PC-3 (cell line): ENCODE measurements around the gene OVCH1. TPM values are rescaled to one million over a fixed set of nuclear protein-coding genes. Genes with fewer than 3 reads are reported as not detected.

Experiments
- ATAC-seq: fragments of 200-7000 bp; cut with Tn5 transposase; 2 replicates; pipeline ENCODE4 v1.9.1; 2020; ENCODE audit warnings: mild to moderate bottlenecking, moderate library complexity
- BruUV-seq: library from RNA; stranded (reverse); fragments of 400-500 nt; replicated peaks from 2 replicates; lab custom pipeline; 2021; lab: Mats Ljungman, UMichigan
- CTCF ChIA-PET: fragments of 300-600 bp; sonication (Branson Sonifier 250); formaldehyde crosslinking; loops from one replicate; lab custom pipeline; 2022; ENCODE audit warnings: antibody characterized with exemption; lab: Charles Lee
- POLR2A ChIA-PET: fragments of 300-600 bp; sonication (Branson Sonifier 250); formaldehyde crosslinking; loops from one replicate; lab custom pipeline; 2022; ENCODE audit warnings: antibody characterized with exemption; ENCODE audit not compliant: unreplicated experiment; lab: Charles Lee
- DNase-seq: peaks from one replicate; pipeline ENCODE4 v3.0.0-alpha.2; 2015
- H2AFZ ChIP-seq: fragments of 300-600 bp; sonication (generic); 2 replicates; pipeline ENCODE4 v1.6.0; 2016; ENCODE audit warnings: antibody characterized with exemption, low read length
- H3F3A ChIP-seq: fragments of 300-600 bp; sonication (generic); one replicate; pipeline ENCODE4 v1.6.0; 2017; ENCODE audit warnings: antibody characterized with exemption, low read length, control low read depth, mild to moderate bottlenecking; ENCODE audit not compliant: unreplicated experiment
- H3K27ac ChIP-seq: fragments of 300-600 bp; sonication (generic); 2 replicates; pipeline ENCODE4 v1.5.1; 2016; ENCODE audit warnings: mild to moderate bottlenecking, low read length
- H3K27me3 ChIP-seq: fragments of 300-600 bp; sonication (generic); 2 replicates; pipeline ENCODE4 v1.6.1; 2016; ENCODE audit warnings: low read length, mixed read lengths
- H3K36me3 ChIP-seq: fragments of 300-600 bp; sonication (generic); 2 replicates; pipeline ENCODE4 v1.6.1; 2016; ENCODE audit warnings: low read depth, mixed run types, low read length, mixed read lengths
- H3K4me1 ChIP-seq: fragments of 300-600 bp; sonication (generic); 2 replicates; pipeline ENCODE4 v1.5.1; 2016; ENCODE audit warnings: low read length; ENCODE audit not compliant: insufficient read depth
- H3K4me2 ChIP-seq: fragments of 300-600 bp; sonication (generic); 2 replicates; pipeline ENCODE4 v1.6.0; 2016; ENCODE audit warnings: low read length
- H3K4me3 ChIP-seq: fragments of 300-600 bp; sonication (generic); 2 replicates; pipeline ENCODE4 v1.5.1; 2016; ENCODE audit warnings: mild to moderate bottlenecking, low read length, mixed read lengths
- H3K79me2 ChIP-seq: fragments of 300-600 bp; sonication (generic); 2 replicates; pipeline ENCODE4 v1.6.1; 2017; ENCODE audit warnings: low read length, mixed read lengths
- H3K9ac ChIP-seq: fragments of 300-600 bp; sonication (generic); 2 replicates; pipeline ENCODE4 v1.6.0; 2016; ENCODE audit warnings: mild to moderate bottlenecking, low read length
- H3K9me2 ChIP-seq: fragments of 300-600 bp; sonication (generic); replicated peaks from 2 replicates; pipeline ENCODE4 v1.6.1; 2016; ENCODE audit warnings: mixed run types, low read length, mixed read lengths
- H3K9me3 ChIP-seq: fragments of 300-600 bp; sonication (generic); 2 replicates; pipeline ENCODE4 v1.6.1; 2016; ENCODE audit warnings: low read length, mixed read lengths
- H4K20me1 ChIP-seq: fragments of 300-600 bp; sonication (generic); 2 replicates; pipeline ENCODE4 v1.6.1; 2016; ENCODE audit warnings: low read length, mixed read lengths
- EZH2 ChIP-seq: fragments of 300-600 bp; sonication (generic); IDR thresholded peaks from one replicate; pipeline ENCODE4 v1.6.1; 2017; ENCODE audit warnings: antibody characterized with exemption, mild to moderate bottlenecking, low read length; ENCODE audit not compliant: unreplicated experiment
- EZH2phosphoT487 ChIP-seq: fragments of 300-600 bp; sonication (generic); IDR thresholded peaks from 2 replicates; pipeline ENCODE4 v1.6.1; 2018; ENCODE audit warnings: mild to moderate bottlenecking, antibody characterized with exemption, low read length, borderline replicate concordance
- intact Hi-C: fragments of 100-400 bp; cut with micrococcal nuclease; formaldehyde crosslinking; loops from 2 replicates; pipeline ENCODE4 v1.9.0; 2023
- total RNA-seq: library from RNA; depleted of rRNA; stranded (reverse); fragments of >200 nt; gene quantifications from 2 replicates; pipeline ENCODE4 v1.2.3, GENCODE V29; 2014
- TF ChIP-seq, protein P1 (sequence below): fragments of 300-600 bp; sonication (generic); conservative IDR thresholded peaks from 2 replicates; pipeline ENCODE4 v1.5.1; 2017; ENCODE audit warnings: antibody characterized with exemption, low read depth, mild to moderate bottlenecking, low read length

Gene OVCH1
- total RNA-seq, 1 experiment from 2014 or later: not detected

DNA sequence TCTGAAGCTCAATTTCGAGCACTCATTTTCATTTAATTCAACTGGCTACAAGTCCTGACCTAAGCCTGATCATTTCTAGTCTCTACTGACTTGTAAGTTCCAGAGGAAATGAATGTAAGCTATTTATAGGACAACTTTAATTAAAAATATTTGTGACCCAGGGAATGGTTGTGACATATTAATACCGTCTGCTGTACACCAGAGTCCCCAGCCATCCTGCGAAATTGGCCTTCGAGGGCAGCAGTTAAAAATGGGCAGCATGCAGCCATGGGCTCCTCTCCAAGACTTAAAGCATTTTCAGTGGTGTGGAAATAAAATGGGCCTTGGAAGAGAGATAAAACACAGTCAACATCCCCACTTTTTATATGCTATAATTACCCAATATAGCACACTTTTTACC is 30.7 kb upstream of the OVCH1 start:
- ATAC-seq: no peak
- CTCF ChIA-PET: interaction anchor here (0.9 kb wide), 1 partner anchor 24 kb away, joined by 3 read pairs; no protein-coding TSS in a partner anchor
- H3K9ac ChIP-seq: no peak overlapping the region
- H3K4me3 ChIP-seq: no peak overlapping the region
- H4K20me1 ChIP-seq: no peaks in the 10 kb centered on the region
- H3K79me2 ChIP-seq: no peaks in the 10 kb centered on the region
- no peaks in the 10 kb centered on the region for H3K9me3 ChIP-seq
- DNase-seq: no peak
- intact Hi-C loops: no loop called here
- no peaks in the 10 kb centered on the region for H3F3A ChIP-seq
- H2AFZ ChIP-seq: no peak overlapping the region
- no peaks in the 10 kb centered on the region for H3K9me2 ChIP-seq
- H3K4me1 ChIP-seq: no peaks in the 10 kb centered on the region
- peaks cover 14% of the 10 kb centered on the region; the same call in 1 of the 2 replicates for H3K27me3 ChIP-seq
- no peak overlapping the region for H3K27ac ChIP-seq
- POLR2A ChIA-PET: no interaction called here
- H3K4me2 ChIP-seq: no peak overlapping the region
- H3K36me3 ChIP-seq: no peaks in the 10 kb centered on the region
- TF ChIP-seq EZH2: no peak
- no TSS peak for BruUV-seq

DNA sequence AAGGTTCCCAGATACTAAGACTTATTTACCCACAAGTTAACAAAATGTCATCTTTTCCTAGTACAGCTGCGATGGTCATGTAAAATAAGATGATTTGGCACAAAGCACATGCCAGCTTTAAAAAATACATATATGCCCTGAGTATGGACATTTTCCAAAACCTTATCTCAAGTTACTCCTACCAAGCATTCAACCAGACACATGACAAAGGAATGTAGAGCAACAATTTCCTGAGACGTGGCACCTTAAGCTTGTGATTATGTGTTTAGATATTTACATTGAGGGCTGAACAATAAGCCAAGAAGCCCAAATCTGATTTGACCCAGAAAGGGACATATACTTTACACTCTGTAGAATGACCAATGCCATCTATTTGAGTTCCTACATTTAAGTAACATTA is 24.5 kb upstream of the OVCH1 start:
- Histone ChIP-seq H3K9me2 (no peaks in the 10 kb centered on the region), H3K79me2 (no peaks in the 10 kb centered on the region), H3K36me3 (no peaks in the 10 kb centered on the region), H3K27me3 (no peaks in the 10 kb centered on the region), H3K9ac (no peak overlapping the region), H3K4me1 (peaks cover 6% of the 10 kb centered on the region; the same call in 1 of the 2 replicates), H3K27ac (no peak overlapping the region), H3F3A (no peaks in the 10 kb centered on the region), H3K4me3 (no peak overlapping the region), H3K4me2 (no peak overlapping the region), H2AFZ (no peak overlapping the region), H3K9me3 (no peaks in the 10 kb centered on the region), H4K20me1 (no peaks in the 10 kb centered on the region)
- CTCF ChIA-PET: no interaction called here
- BruUV-seq: no TSS peak
- DNase-seq: peak; percentile 59
- peak; percentile 39 for ATAC-seq
- intact Hi-C loops: loop anchor here (5.0 kb wide), 1 partner anchor 1285 kb away; no protein-coding TSS in a partner anchor
- POLR2A ChIA-PET: no interaction called here
- TF ChIP-seq, protein P1, sequence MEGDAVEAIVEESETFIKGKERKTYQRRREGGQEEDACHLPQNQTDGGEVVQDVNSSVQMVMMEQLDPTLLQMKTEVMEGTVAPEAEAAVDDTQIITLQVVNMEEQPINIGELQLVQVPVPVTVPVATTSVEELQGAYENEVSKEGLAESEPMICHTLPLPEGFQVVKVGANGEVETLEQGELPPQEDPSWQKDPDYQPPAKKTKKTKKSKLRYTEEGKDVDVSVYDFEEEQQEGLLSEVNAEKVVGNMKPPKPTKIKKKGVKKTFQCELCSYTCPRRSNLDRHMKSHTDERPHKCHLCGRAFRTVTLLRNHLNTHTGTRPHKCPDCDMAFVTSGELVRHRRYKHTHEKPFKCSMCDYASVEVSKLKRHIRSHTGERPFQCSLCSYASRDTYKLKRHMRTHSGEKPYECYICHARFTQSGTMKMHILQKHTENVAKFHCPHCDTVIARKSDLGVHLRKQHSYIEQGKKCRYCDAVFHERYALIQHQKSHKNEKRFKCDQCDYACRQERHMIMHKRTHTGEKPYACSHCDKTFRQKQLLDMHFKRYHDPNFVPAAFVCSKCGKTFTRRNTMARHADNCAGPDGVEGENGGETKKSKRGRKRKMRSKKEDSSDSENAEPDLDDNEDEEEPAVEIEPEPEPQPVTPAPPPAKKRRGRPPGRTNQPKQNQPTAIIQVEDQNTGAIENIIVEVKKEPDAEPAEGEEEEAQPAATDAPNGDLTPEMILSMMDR: no peak
- no peak for TF ChIP-seq EZH2
- TF ChIP-seq EZH2phosphoT487: no peak

GRCh38 chr12:29519585-29520182 is 22.2 kb upstream of the OVCH1 start:
- POLR2A ChIA-PET: interaction anchor here (0.6 to 0.7 kb wide), 2 partner anchors 1141 to 1188 kb away, joined by 4 to 5 read pairs; no protein-coding TSS in a partner anchor
- Histone ChIP-seq H3F3A (no peaks in the 10 kb centered on the region), H3K9me3 (no peaks in the 10 kb centered on the region), H3K4me3 (no peak overlapping the region), H3K9me2 (no peaks in the 10 kb centered on the region), H3K36me3 (no peaks in the 10 kb centered on the region), H3K27me3 (no peaks in the 10 kb centered on the region), H3K4me2 (no peak overlapping the region), H4K20me1 (no peaks in the 10 kb centered on the region), H3K79me2 (no peaks in the 10 kb centered on the region), H3K9ac (no peak overlapping the region), H2AFZ (no peak overlapping the region), H3K27ac (no peak overlapping the region), H3K4me1 (peaks cover 11% of the 10 kb centered on the region)
- peak; percentile 15; the same call in 1 of the 2 replicates for ATAC-seq
- intact Hi-C loops: loop anchor here (1.0 to 5.0 kb wide), 6 partner anchors 33 to 1288 kb away; no protein-coding TSS in a partner anchor
- peak; percentile 86 for DNase-seq
- CTCF ChIA-PET: interaction anchor here (0.5 to 0.6 kb wide), 2 partner anchors 138 to 614 kb away, joined by 3 read pairs; partner anchors contain the start of gene ERGIC2
- TF ChIP-seq, protein P1: peak; percentile 95
- TF ChIP-seq EZH2: no peak
- BruUV-seq: no TSS peak
